ENCODE data around the gene TOLLIP.
"Not testable (repeated sequence)": the region's sequence is repeated elsewhere in the genome, so short reads cannot be mapped to it uniquely, and the experiment has no call there.

Gene TOLLIP

GRCh38 chr11:1309498-1310317, at the start of gene TOLLIP:
TSS of gene TOLLIP (minus strand) at chr11:1309632. CDS start at chr11:1309498, 134 bp downstream.
- peak; percentile 97 for DNase-seq

- DNase-seq = not testable (repeated sequence)
Measured at GRCh38 chr11:1358931-1359330, 49.5 kb upstream of the TOLLIP start.

GRCh38 chr11:1358286-1358685, 48.9 kb upstream of the TOLLIP start:
- no peak for DNase-seq

GRCh38 chr11:1356478-1356960, 47.1 kb upstream of the TOLLIP start:
- no peak for DNase-seq

GRCh38 chr11:1356007-1356435, 46.6 kb upstream of the TOLLIP start:
- DNase-seq = no peak

GRCh38 chr11:1354125-1354938, 44.9 kb upstream of the TOLLIP start:
- no peak for DNase-seq

- no peak for DNase-seq
Measured at GRCh38 chr11:1353383-1354124, 44.1 kb upstream of the TOLLIP start.

GRCh38 chr11:1352696-1353382, 43.4 kb upstream of the TOLLIP start:
- DNase-seq = no peak

- DNase-seq = no peak
Measured at GRCh38 chr11:1351278-1351937, 42.0 kb upstream of the TOLLIP start.

GRCh38 chr11:1350086-1350725, 40.8 kb upstream of the TOLLIP start:
- DNase-seq = no peak

- DNase-seq = no peak
Measured at GRCh38 chr11:1349327-1350041, 40.1 kb upstream of the TOLLIP start.

GRCh38 chr11:1348796-1349326, 39.4 kb upstream of the TOLLIP start:
- no peak for DNase-seq

GRCh38 chr11:1348146-1348795, 38.8 kb upstream of the TOLLIP start:
- DNase-seq = no peak

GRCh38 chr11:1347411-1347999, 38.1 kb upstream of the TOLLIP start:
- not testable (repeated sequence) for DNase-seq

GRCh38 chr11:1346669-1347390, 37.4 kb upstream of the TOLLIP start:
- DNase-seq = no peak

GRCh38 chr11:1345737-1346513, 36.5 kb upstream of the TOLLIP start:
- DNase-seq = no peak

GRCh38 chr11:1344056-1344635, 34.7 kb upstream of the TOLLIP start:
- DNase-seq = no peak
